IPS-11a (cell line): Measurements from ENCODE around the gene SHE.
A peak's percentile ranks its signal among the peaks of the same experiment; 100 is the strongest.
"Not testable (repeated sequence)": the region's sequence is repeated elsewhere in the genome, so short reads cannot be mapped to it uniquely, and the experiment has no call there.

Experiments used
- H3K4me3 ChIP-seq: one replicate; pipeline ENCODE4 v1.5.1; 2013; ENCODE audit warnings: low read depth, low read length, control low read depth

The SHE gene

DNA sequence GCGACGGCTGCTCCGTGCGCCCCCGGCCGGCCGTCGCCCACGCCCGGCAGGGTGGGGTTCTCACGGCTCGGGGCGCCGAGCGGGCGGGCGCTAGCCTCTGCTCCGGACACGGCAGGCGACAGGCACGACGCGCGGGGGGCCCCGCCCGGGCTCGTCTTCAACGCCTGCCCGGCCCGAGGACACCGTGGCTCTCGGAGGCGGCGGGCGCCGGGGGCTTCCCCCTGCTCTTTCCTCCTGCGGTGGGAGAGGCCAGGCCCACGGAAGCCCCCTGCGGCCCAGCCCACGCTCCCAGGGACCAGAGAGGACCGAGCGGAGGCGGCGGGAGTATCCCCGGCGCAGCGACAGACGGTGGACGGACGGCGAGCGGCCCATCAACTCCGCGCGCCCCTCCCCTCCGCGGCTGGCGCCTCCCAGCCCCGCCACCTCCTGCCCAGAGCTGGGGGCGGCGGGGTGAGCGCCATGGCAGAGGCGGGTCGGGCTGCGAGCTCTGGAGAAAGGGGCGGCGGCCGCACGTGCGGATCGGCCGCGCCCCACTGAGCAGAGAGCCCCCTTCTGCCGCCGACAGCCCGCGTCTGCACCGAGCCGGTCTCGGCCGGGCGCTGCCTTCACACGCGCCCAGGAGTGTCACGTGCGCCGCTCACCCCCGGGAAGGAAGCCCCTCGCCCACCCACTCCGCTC, at the start of gene SHE, which contains the start of gene TDRD10:
SHE (minus strand) TSS at position 347 of the 678 bp plus-strand sequence. CDS start 386 bp downstream, outside the sequence.
TDRD10 (plus strand) TSS at position 154 of the 678 bp plus-strand sequence. CDS start 4,685 bp downstream, outside the sequence.
- H3K4me3 ChIP-seq, result peak within 1 kb of the TSS; percentile 28

DNA sequence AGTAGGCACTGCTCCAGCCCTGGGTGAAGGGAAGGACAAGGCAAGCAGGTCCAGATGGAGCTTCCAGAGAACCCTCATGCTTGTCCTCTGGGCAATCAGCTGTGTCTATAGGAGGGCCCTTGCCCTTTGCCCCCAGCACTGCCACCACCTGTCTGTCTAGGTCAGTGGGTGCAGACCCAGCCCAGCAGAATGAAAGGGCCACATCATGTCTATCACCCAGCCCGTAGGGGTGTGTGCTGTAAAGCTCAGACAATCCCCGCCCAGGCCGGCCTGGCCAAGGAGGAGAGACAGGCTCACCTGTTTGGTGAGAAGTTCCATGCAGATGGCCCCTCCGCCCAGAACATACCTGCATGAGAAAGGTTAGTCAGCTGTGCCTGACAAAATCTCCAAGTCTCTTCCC, 49.3 kb upstream of the SHE start:
- no peak overlapping the region for H3K4me3 ChIP-seq

DNA sequence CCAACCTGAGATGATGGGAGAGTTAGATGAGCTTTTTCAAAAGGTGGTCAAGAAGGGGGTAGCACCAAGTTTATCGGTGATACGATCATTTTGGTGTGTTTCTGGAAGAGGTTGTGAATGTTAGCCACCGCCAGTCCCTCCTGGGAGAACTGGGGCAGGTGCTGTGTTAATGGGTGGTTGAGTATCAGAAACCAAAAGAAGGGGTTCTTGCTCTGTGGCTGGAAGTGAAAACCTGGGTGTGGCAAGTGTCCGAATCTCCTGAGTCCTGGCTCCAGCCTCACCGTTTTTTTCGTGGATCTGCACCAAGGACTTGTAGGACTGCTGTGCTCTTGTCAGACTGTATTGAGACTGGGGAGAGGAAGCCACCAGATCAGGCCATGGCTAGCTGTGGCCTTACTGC, 48.4 kb upstream of the SHE start:
- H3K4me3 ChIP-seq, result no peak overlapping the region

DNA sequence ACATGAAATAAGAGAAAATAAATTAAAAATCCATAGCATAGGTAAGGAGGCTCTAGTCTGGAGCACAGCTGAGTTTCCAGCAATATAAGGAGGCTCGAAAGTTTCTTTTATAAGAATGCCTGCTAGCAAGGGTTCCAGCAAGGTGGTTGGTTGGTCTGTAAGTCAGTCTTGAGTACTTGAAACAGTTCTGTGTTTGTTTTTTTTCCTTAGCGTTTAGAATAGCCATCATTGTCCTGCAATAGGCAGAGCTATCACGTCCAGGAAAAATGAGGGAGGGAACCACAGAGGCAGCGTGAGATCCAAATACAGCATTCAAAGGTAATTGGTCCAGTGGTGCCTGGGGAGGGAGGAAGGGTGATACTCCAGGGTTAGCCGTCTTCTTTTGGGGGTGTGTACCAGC, 47.9 kb upstream of the SHE start:
- H3K4me3 ChIP-seq, result no peak overlapping the region

DNA sequence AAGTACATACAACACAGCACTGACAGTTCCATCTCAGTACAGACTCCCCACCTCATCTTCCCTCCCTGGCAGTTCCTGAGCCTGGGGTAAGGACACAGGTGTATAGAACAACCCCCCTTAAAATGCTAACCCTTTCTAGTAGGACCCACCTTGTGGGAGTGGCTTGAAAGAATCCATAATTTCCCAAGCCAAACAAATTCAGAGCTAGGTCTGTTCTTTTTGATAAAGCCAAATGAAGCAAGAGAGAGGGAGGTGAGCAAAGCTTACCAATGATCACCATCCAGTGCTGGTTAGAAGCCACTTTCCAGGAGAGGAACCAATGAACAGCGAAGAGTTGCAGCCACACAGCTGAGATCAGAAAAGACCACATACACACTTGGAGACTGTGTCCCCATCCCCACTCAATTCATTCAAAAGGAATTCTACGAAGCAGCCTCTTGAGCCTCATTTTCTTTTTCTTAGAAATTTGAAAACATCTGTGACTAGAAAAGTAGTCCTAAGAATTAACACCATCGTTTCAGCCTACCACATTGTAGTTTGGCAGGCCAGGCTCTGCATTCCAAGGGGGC, 47.1 kb upstream of the SHE start:
- no peak overlapping the region for H3K4me3 ChIP-seq

DNA sequence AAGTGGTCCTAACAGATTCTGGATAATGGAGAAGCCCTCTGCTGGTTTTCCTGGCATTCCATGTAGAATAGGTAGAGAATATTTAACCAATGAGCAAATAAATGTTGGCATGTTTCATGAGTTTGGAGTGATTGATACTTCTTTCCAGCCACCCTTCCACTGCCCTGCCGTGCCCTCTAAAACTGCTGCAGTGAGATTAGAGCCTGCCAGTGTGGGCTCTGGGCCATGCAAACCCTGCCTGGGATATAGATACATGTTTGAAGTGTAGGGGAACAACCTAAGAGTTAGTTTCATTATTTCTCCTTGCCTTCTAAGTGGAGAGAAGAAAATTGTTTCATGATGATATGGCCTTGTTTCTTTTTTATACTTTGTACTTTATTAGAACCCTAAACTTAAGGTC, 45.8 kb upstream of the SHE start:
- H3K4me3 ChIP-seq, result no peak overlapping the region

DNA sequence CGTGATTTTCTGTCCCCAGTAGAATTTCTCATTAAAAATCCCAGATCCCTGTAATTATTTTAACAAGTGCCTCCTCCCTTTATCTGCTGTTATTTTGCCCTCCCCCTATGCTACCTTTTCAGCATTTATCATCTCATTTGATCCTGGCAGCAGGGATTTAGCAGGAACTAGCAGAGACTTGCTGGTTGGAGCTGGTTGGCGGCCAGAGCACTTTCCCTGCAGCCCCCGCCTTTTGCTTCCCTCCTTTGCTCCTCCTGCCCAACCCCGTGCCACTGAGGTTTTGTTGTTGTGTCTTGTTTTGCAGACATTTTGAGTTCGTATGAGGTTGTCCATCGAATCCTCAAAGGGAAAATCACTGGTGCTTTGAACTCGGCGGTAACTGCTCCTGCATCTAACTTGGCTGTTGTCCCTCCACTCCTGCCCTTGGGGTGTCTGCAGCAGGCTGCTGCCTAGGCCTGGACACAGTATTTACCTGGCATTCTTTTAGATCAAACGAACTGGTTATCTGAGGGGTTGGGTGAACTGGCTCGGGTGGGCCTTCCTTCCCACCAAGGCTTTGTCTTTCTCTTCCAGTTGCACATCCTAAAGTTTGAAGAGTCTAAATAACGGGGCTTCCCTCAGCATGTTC, 45.0 kb upstream of the SHE start:
- no peak overlapping the region for H3K4me3 ChIP-seq

DNA sequence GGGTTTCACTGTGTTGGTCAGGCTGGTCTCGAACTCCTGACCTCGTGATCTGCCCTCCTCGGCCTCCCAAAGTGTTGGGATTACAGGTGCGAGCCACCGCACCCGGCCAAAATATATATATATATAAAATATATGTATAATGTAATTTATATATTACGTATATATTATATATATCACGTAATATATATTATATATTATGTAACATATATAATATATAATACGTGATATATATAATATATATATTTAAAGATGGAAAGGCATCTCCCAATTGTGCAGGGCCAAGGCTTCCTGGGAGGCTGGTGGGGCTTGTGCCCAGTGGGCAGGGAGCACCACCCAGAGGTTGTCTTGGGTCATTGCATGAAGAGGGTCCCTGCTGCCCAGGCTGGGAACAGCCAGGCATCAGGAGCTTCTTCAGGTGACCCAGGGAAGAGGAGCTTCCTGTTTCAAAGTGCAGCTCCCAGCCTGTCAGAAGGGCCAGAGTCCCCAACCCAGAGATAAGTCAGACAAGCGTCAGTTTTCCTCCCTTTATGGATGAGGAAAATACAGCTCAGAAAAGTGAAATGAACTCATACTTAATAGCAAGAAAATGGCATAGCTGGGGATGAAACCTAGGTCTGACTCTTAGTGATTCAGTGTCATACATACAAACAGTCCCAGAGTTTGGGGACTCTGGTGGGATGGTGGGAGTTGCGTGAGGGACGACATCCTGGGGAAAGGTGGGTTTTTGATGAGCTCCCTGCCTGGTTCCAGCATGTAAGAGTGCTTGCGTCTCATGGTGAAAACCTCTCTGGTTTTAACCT, 44.3 kb upstream of the SHE start:
- H3K4me3 ChIP-seq, result no peak overlapping the region

DNA sequence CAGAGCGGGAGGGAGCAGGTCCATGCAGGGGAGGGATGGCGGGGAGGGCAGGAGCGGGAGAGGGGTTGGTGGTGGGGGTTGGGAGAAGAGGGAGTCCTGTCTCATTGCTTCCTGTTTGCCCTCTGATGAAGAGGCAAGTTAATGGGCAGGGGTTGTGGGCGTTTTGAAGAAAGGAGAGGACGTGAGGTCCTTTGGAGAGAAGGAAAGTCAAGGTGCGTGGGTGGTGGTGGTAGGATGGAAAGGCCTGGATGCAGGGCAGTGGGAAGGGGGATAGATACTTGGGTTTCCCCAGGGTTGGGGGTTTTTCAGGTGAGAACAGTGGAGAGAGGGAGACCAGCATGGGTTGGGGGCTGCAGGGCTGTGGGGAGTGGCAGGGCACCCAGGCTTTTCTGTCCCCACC, 39.0 kb upstream of the SHE start:
- H3K4me3 ChIP-seq, result no peak overlapping the region

DNA sequence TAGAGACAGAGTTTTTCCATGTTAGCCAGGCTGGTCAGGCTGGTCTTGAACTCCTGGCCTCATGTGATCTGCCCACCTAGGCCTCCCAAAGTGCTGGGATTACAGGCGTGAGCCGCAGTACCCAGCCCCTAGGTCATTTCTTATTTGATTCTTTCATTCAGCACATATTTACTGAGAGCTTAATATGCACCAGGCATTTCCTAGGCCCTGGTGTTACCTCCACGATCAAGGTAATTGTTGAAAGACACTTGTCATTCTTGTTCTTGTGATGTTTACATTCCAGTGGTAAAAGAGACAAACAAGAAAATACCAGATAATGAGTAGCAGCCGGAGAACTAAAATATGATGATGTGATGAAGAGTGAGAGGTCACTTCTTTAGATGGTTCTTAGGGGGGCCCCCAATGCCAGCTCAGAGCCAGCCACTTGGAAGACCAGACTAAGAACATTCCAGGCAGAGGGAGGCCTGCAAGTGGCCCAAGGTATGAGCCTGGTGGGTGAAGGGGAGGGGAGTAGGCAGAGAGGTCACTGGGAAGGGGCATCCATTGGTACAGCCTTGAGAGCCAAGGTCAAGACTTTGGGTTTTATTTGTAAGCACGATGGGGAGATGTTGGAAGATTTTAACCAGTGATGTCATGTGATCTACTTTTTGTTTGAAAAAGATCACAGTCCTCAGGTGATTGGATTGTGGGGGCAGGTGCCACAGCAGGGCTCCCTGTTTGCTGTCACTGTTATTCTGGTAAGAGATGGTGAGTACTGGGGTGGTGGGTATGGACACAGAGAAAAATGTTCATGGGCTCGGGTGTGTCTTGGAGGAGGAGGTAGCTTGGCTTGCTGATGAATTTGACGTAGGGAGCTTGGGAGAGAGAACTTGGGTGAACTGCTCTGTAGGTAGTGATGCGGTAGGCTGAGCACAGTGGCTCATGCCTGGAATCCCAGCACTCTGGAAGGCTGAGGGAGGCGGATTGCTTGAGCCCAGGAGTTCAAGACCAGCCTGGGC, 37.6 kb upstream of the SHE start:
- H3K4me3 ChIP-seq, result no peak overlapping the region

DNA sequence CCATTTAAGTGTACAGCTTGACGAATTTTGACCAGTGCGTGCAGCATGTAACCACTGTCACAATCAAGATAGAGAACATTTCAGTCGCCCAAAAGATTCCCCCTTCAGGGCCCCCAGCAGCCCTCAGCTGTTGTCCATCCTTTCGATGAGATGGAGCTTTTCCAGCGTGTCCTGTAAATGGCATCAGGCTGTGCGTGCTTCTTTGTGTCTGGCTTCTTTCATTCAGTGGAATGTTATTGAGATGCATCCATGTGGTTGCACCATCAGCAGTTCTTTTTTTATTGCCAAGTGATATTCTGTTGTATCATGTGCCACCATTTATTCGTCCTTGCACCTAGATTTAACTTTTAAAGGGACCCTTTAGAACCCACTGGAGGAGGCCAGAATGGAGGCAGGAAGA, 34.4 kb upstream of the SHE start:
- H3K4me3 ChIP-seq, result no peak overlapping the region

DNA sequence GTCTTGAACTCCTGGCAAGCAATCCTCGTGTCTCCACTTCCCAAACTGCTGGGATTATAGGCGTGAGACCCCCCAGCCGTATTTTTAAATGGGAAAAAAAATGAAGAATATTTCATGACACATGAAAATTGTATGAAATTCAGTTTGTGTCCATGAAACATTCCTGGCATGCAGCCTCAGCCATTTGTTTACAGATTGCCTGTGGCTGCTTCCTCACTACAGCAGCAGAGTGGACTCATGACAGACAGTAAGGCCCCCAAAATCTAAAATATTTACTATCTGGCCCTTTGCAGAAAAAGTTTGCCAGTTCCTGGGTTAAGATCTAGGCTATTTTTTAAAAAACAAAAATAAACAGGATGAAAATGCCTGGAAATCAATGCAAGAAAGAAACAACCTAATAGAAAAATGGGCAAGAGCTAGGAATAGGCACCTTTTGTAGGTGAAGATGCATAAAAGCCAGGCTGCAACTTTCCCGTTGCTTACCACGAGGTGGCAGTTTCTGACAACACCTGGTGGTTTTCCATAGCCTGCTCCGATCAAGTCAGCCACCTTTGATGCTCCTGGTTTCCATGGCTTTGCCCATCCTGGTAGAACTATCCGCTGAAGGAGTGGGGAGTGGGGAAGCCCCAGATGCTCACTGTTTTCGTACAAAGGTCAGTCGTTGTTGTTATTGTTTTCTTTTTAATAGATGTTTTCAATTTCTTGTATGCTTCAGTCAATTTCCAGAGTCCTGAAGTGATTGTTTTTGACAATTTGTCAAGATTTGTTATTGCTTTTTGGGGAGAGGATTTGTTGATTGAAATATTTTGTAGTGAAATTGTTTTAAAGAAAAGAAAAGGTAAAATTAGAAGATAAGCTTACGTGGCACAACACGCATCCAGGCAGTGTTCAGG, 32.0 kb upstream of the SHE start:
- no peak overlapping the region for H3K4me3 ChIP-seq

DNA sequence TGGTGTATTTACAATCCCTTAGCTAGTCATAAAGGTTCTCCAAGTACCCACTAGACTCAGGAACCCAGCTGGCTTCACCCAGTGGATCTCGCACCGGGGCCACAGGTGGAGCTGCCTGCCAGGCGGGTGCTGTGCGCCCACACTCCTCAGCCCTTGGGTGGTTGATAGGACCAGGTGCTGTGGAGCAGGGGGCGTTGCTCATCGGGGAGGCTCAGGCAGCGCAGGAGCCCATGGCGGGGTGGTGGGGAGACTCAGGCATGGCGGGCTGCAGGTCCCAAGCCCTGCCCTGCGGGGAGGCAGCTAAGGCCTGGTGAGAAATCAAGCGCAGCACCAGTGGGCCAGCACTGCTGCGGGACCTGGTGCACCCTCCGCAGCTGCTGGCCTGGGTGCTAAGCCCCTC, 29.7 kb upstream of the SHE start:
- H3K4me3 ChIP-seq, result not testable (repeated sequence)

DNA sequence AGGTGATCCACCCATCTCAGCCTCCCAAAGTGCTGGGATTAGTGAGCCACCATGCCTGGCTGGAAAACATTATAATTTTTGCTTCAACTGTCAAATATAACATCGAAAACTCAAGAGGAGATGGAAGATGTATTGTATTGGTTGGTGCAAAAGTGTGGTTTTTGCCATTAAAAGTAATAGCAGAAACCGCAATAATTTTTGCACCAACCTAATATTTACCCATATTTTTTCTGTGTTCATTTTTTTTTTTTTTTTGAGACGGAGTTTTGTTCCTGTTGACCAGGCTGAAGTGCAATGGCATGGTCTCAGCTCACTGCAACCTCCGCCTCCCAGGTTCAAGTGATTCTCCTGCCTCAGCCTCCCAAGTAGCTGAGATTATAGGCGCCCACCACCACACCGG, 27.1 kb upstream of the SHE start:
- no peak overlapping the region for H3K4me3 ChIP-seq

DNA sequence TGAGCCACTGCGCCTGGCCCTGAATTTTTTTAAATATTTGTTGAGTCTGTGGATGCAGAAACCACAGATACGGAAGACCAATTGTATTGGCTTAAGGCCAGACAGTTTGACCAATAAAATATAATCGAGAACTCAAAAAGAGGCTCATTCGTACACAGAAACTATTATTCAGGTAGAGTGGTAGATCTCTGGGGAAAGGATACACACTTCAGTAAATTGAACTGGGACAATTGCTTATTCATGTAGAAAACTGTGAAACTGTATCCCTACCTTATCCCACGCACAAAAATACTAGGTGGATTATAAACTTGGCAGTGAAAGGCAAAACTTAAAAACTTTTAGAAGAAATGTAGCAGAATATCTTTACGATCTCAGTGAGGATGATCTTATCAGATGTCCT, 25.0 kb upstream of the SHE start:
- H3K4me3 ChIP-seq, result no peak overlapping the region

DNA sequence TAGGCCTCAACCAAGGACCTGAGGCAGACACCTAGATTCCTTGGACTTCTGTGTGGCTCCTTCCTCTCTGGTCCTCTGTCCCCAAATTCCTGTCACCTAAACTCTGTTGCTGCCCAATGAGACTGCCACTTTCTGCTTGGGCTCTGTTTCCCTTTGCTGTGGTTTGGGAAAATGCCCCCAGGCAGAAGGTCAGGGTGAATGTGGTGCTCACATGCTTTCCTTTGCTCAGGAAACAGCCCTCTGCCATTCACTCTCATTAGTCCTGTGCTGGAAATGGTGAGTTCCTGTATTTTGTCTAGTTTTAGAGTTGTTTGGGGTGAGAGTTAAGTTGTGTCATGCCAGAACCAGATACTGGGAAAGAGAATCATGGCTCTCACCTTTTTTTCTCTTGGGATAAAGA, 22.7 kb upstream of the SHE start:
- no peak overlapping the region for H3K4me3 ChIP-seq

DNA sequence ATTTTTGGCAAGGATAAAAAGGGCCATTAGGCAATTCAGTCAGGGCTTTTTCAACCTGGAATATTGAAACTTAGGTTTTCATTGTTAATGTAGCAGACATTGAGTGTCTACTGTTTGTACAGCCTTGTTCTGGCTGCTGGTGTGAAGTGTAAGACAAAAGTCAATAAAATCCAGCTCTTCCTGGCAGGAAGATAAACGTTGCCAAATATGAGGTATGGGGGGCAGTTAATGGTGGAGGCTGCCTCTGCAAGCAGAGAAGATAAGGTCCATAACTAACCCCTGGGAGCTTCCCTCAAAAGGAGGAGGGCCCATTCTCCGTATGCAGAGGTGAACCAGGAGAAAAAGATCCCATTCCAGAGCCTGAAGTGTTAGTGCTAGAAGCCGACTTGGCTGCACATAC, 19.5 kb upstream of the SHE start:
- H3K4me3 ChIP-seq, result no peak overlapping the region

DNA sequence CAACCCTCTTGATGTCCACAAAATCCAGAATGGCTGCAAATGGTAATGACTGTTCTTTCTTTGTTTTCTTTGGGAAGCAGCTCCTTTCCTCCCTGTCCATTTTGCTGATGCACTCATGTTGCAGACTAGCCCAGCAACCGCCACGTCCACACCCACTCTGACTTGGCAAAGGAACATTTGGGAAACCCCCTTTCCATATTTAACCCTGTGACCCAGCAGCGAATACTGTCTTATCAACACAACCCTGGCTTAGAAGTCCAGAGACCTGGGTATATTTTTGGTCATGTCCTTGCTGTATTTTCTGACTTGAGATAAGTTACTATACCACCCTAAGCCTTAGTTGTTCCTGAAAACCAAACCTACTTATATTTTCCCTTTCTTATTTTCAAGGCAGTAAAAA, 18.1 kb upstream of the SHE start:
- H3K4me3 ChIP-seq, result no peak overlapping the region

DNA sequence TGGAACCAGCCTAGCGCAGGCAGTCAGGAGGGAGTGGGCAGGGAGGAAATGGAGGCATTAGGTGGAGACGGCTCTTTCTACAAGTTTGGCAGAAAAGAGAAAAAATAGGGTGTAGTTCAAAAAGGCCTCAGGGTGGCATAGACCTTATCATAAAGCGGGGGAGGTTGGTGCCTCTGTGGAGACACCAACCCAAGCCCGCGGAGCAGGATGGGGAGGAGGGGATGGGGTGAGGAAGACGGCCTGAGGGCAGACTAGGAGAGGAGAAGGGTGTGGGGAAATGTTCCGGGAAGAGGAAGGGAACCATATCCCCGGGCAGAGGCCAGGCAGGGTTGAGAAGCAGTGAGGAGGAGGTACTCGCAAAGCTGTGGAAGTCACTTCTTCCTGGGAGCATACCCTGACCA, 17.4 kb upstream of the SHE start:
- no peak overlapping the region for H3K4me3 ChIP-seq
